Panc1 (cell line): ENCODE data around the gene PHF13.

Experiments used
- POLR2AphosphoS5 ChIP-seq: IDR thresholded peaks from 2 replicates; pipeline ENCODE4 v1.6.1; 2012; ENCODE audit warnings: mild to moderate bottlenecking, low read depth, low read length, moderate library complexity
- TCF7L2 ChIP-seq: IDR thresholded peaks from 2 replicates; pipeline ENCODE4 v1.6.1; 2011; ENCODE audit warnings: mild to moderate bottlenecking, low read depth, low read length, inconsistent platforms
- TF ChIP-seq, protein P1 (sequence below): fragments of 450-650 bp; IDR thresholded peaks from 2 replicates; pipeline ENCODE4 v1.5.1; 2017; ENCODE audit warnings: mild to moderate bottlenecking

DNA sequence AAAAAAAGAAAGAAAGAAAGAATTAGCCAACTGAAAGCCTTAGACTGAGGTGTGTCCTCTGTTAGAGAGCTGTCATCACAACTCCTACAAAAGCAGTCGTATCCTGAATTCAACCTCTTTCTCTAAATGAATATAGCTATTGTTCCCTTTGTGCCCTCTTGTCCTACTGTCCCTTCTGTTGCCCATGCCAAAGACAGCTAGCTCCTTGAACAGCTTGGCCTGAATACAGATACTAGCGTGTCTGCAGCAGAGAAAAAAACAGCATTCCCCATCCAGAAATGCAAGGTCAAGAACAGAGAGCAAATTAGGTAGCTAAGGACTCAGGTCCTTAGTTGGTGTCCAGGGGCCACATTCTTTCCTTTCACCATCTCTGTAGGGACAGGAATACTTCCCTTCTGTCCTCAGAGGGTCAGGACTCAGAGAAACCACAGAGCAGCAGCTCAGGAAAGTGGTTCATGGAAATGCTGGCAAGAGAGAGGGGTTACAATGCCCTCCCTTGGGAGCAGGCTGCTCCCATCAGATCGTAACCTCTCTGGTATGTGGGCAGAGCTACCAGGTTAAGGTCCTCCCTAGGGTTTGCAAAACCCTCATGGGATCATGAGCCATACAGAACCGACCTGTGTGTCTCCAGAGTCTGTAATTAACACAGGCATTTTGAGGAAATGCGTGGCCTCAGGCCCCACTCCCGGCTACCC is 35.6 kb upstream of the PHF13 start:
- TF ChIP-seq, protein P1, sequence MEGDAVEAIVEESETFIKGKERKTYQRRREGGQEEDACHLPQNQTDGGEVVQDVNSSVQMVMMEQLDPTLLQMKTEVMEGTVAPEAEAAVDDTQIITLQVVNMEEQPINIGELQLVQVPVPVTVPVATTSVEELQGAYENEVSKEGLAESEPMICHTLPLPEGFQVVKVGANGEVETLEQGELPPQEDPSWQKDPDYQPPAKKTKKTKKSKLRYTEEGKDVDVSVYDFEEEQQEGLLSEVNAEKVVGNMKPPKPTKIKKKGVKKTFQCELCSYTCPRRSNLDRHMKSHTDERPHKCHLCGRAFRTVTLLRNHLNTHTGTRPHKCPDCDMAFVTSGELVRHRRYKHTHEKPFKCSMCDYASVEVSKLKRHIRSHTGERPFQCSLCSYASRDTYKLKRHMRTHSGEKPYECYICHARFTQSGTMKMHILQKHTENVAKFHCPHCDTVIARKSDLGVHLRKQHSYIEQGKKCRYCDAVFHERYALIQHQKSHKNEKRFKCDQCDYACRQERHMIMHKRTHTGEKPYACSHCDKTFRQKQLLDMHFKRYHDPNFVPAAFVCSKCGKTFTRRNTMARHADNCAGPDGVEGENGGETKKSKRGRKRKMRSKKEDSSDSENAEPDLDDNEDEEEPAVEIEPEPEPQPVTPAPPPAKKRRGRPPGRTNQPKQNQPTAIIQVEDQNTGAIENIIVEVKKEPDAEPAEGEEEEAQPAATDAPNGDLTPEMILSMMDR, result no peak
- TF ChIP-seq POLR2AphosphoS5, result no peak
- no peak for TF ChIP-seq TCF7L2
